Retina (tissue), 1 donor: ENCODE results near the gene FXYD5.

Experiments used
- DNase-seq: peaks from one replicate; pipeline ENCODE4 v3.0.0-alpha.2; 2016

Gene FXYD5

GRCh38 chr19:35216833-35217648, 62.5 kb downstream of the FXYD5 start:
- no peak for DNase-seq

DNA sequence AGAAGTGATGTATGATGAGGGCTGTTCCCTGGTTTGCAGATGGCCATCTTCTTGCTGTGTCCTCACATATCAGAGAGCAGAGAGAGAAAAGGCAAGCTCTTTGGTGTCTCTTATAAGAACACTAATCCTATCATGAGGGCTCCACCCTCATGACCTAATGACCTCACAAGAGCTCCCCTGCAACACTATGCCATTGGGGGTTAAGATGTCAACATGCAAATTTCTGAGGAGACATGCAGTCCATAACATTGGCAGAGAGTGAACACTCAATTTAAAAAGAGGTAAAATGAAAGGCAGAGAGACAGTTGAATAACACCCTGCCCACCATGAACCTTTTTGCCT, 63.1 kb downstream of the FXYD5 start:
- no peak for DNase-seq

GRCh38 chr19:35219008-35219407, 64.5 kb downstream of the FXYD5 start:
- no peak for DNase-seq
